ENCODE measurements around the gene GAB3. TPM values are rescaled to one million over a fixed set of nuclear protein-coding genes. Genes with fewer than 3 reads are reported as not detected.

Gene GAB3
- total and polyA plus RNA-seq, 4 donors = 0.66 to 10.4 (median 1.6) TPM

- no peak overlapping the region for H3K9ac ChIP-seq (ENCODE audit: low read depth in 1 of 2, low read length in 2 of 2)
- 81% methylated on average over 11 of the region's 11 CpGs for WGBS
- H3K27me3 ChIP-seq (ENCODE audit: control insufficient read depth in 4 of 4, insufficient read depth in 4 of 4, low read length in 3 of 4) = no peaks in the 10 kb centered on the region
- no peak overlapping the region for H3K27ac ChIP-seq (ENCODE audit: low read depth in 1 of 2, low read length in 2 of 2)
- H3K4me3 ChIP-seq (ENCODE audit: low read depth in 1 of 3, low read length in 3 of 3) = no peak overlapping the region
- no peaks in the 10 kb centered on the region for H3K9me3 ChIP-seq (ENCODE audit: control insufficient read depth in 4 of 4, low read length in 3 of 4)
- H3K4me1 ChIP-seq (ENCODE audit: control insufficient read depth in 4 of 4, insufficient read depth in 4 of 4, low read length in 3 of 4) = no peaks in the 10 kb centered on the region
- DNase-seq (ENCODE audit: low spot score) = no peak
- TF ChIP-seq FOXA2 (IDR thresholded peaks at IDR 0.05) (no peak), JUND (IDR thresholded peaks at IDR 0.05) (no peak), REST (IDR thresholded peaks at IDR 0.05) (no peak), FOXA1 (IDR thresholded peaks at IDR 0.05) (no peak), RXRA (IDR thresholded peaks at IDR 0.05) (no peak)
- TF ChIP-seq, protein P1, sequence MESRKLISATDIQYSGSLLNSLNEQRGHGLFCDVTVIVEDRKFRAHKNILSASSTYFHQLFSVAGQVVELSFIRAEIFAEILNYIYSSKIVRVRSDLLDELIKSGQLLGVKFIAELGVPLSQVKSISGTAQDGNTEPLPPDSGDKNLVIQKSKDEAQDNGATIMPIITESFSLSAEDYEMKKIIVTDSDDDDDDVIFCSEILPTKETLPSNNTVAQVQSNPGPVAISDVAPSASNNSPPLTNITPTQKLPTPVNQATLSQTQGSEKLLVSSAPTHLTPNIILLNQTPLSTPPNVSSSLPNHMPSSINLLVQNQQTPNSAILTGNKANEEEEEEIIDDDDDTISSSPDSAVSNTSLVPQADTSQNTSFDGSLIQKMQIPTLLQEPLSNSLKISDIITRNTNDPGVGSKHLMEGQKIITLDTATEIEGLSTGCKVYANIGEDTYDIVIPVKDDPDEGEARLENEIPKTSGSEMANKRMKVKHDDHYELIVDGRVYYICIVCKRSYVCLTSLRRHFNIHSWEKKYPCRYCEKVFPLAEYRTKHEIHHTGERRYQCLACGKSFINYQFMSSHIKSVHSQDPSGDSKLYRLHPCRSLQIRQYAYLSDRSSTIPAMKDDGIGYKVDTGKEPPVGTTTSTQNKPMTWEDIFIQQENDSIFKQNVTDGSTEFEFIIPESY (IDR thresholded peaks at IDR 0.05) = no peak
- H3K36me3 ChIP-seq (ENCODE audit: control insufficient read depth in 4 of 4, insufficient read depth in 3 of 4, low read depth in 1 of 4, low read length in 3 of 4) = no peaks in the 10 kb centered on the region
These were observed 95.1 kb downstream of the GAB3 start for GRCh38 chrX:154655786-154656185.

GRCh38 chrX:154655346-154655745 lies 95.5 kb downstream of the GAB3 start:
- Histone ChIP-seq H3K9me3 (ENCODE audit: control insufficient read depth in 4 of 4, low read length in 3 of 4) (no peaks in the 10 kb centered on the region), H3K36me3 (ENCODE audit: control insufficient read depth in 4 of 4, insufficient read depth in 3 of 4, low read depth in 1 of 4, low read length in 3 of 4) (no peaks in the 10 kb centered on the region), H3K9ac (ENCODE audit: low read depth in 1 of 2, low read length in 2 of 2) (no peak overlapping the region), H3K27me3 (ENCODE audit: control insufficient read depth in 4 of 4, insufficient read depth in 4 of 4, low read length in 3 of 4) (no peaks in the 10 kb centered on the region), H3K4me1 (ENCODE audit: control insufficient read depth in 4 of 4, insufficient read depth in 4 of 4, low read length in 3 of 4) (no peaks in the 10 kb centered on the region), H3K4me3 (ENCODE audit: low read depth in 1 of 3, low read length in 3 of 3) (no peak overlapping the region), H3K27ac (ENCODE audit: low read depth in 1 of 2, low read length in 2 of 2) (no peak overlapping the region)
- 83% methylated on average over 6 of the region's 6 CpGs for WGBS
- TF ChIP-seq, protein P1 (IDR thresholded peaks at IDR 0.05) = no peak
- TF ChIP-seq REST (IDR thresholded peaks at IDR 0.05) (no peak), SP1 (IDR thresholded peaks at IDR 0.05) (no peak), GABPA (IDR thresholded peaks at IDR 0.05 in 1 of 2, conservative IDR thresholded peaks at IDR 0.05 in 1 of 2) (no peak), TAF1 (conservative IDR thresholded peaks at IDR 0.05) (no peak), ATF3 (IDR thresholded peaks at IDR 0.05) (no peak), HNF4G (IDR thresholded peaks at IDR 0.05) (no peak), RAD21 (IDR thresholded peaks at IDR 0.05) (no peak), YY1 (IDR thresholded peaks at IDR 0.05) (no peak), FOXA2 (IDR thresholded peaks at IDR 0.05) (no peak), FOXA1 (IDR thresholded peaks at IDR 0.05) (no peak), RXRA (IDR thresholded peaks at IDR 0.05) (no peak), HNF4A (conservative IDR thresholded peaks at IDR 0.05) (no peak)
- DNase-seq (ENCODE audit: low spot score) = no peak
